SK-N-SH treated with all-trans-retinoic acid at 6 μM for 48 hours (cell line): Measurements from ENCODE around the gene LHFPL6.

Source experiments
- TCF4 ChIP-seq: fragments of 250-450 bp; sonication (Bioruptor Pico); IDR thresholded peaks from 2 replicates; pipeline ENCODE4 v1.8.0; 2021; ENCODE audit warnings: mild to moderate bottlenecking, moderate library complexity, borderline replicate concordance
- ZC3H10 ChIP-seq: fragments of 250-450 bp; sonication (Bioruptor Pico); IDR thresholded peaks from 2 replicates; pipeline ENCODE4 v1.5.1; 2021; ENCODE audit warnings: mild to moderate bottlenecking, moderate library complexity

DNA sequence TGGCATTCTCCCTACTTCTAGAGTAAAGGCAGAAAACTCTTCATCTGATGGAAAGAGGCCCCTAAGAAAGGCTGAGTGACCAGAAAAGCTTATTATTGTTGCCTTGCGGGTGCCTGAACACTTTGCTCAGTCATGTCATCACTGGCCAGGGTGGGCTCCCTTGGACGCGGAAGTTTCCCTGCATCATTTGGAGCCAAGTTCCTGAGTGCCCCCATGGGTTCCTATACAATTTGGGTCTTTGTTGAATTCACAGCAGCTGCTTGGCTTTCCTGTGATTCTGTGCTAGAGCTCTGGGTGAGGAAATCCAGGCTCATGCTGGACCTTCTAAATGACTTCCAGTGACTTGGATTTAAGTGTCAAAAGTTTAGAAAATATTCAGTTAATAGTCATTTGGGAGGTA lies 232.9 kb downstream of the LHFPL6 start:
- TF ChIP-seq TCF4 (CRISPR knock-in tag) (no peak), ZC3H10 (CRISPR knock-in tag) (no peak)
